AG09319 (cell line): ENCODE data around the gene DESI1.
A peak's percentile ranks its signal among the peaks of the same experiment; 100 is the strongest.

Experiments used
- DNase-seq: peaks from one replicate; pipeline ENCODE4 v3.0.0-alpha.2; 2010; ENCODE audit warnings: low read depth; ENCODE audit errors: extremely low read depth
- TF ChIP-seq, protein P1 (sequence below): IDR thresholded peaks from 2 replicates; pipeline ENCODE4 v1.5.1; 2011; ENCODE audit warnings: low read depth, mild to moderate bottlenecking, inconsistent platforms, low read length, moderate library complexity

Gene DESI1

DNA sequence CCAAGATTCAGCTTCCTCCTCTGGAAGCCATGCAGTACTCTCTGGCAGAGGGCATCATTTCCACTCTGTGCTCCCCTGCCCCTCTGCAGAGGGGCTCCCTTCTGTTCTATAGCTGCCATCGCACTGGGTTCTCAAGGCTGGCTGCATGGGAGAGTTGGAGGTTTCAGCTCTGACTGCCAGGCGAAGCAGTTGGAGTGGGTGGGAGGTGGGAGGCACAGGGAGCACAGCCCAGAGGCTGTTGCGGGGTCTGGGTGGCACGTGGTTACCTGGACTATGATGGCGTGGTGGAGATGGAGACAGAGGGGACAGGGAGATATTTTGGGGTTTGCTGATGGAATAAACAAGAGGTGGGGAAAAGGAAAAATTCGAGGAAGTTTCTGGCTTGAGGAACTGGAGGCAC is 36.0 kb downstream of the DESI1 start:
- no peak for DNase-seq
- TF ChIP-seq, protein P1, sequence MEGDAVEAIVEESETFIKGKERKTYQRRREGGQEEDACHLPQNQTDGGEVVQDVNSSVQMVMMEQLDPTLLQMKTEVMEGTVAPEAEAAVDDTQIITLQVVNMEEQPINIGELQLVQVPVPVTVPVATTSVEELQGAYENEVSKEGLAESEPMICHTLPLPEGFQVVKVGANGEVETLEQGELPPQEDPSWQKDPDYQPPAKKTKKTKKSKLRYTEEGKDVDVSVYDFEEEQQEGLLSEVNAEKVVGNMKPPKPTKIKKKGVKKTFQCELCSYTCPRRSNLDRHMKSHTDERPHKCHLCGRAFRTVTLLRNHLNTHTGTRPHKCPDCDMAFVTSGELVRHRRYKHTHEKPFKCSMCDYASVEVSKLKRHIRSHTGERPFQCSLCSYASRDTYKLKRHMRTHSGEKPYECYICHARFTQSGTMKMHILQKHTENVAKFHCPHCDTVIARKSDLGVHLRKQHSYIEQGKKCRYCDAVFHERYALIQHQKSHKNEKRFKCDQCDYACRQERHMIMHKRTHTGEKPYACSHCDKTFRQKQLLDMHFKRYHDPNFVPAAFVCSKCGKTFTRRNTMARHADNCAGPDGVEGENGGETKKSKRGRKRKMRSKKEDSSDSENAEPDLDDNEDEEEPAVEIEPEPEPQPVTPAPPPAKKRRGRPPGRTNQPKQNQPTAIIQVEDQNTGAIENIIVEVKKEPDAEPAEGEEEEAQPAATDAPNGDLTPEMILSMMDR, result no peak

DNA sequence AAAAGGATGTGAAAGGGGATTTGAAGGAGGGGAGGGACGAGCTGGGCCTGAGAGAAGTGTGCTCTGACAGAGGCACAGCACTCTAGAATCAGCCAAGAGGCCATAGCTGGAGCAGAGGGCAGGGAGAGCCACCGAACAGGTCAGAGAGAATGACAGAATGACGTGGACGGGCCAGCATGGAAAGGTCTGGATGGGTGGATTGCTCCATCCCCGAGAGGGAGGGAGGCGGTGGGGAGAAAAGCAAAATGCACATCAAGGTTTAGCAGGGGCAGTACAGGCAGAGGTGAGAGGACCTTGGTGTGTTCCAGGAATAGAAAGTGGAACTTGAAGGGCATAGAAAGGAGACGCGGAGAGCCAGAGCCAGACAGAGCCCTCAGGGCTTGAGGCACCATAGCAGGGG is 38.1 kb downstream of the DESI1 start:
- DNase-seq, result no peak
- TF ChIP-seq, protein P1, result no peak

DNA sequence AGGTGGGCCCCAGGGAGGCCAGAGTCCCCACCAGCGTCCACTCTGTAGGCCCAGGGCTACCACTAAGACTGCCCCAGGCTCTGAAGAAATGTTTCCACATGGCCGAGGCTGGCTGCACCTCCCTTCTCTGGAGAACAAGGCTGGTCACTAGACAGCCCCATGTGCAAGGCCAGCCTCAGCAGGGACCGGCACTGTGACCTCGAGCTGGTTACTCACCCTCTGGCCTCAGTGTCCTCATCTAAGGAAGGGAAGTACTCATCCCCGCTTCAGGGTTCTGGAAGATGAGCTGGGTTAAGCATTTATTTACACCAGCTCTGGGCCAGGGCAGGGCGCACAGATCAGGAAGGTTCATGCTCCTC is 40.9 kb downstream of the DESI1 start:
- DNase-seq, result no peak
- TF ChIP-seq, protein P1, result no peak

DNA sequence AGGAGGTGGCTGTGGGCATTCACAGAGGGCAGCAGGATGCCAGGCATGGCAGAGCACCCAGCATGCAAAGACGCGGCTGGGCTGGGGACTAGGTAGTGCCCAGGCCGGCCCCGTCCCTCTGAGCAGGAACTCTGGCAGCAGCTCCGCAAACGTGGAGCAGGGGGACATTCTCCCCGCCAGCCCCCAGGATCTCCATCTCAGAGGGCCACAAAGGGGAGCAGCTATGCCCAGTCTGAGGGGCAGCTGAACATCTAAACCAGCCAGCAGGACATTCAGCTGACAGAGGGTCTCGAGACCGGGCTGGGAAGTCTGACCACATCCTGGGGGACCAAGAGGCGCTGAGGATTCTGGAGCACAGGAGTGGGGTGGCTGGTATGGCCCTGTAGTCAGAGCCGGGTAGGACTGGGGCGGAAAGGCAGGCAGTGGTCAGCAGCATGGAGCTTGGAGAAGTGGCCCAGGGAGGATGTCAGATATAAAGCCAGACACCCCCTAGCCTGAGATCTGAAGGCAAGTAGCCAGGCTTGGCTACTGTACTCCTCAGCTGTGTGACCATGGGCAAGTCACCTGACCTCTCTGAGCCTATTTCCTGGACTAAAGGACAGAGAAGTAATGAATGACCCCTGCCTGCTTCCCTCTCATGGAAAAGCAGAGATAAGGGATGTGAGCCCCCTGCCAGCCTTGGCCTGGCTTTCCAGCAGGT is 41.4 kb downstream of the DESI1 start:
- TF ChIP-seq, protein P1, result no peak

DNA sequence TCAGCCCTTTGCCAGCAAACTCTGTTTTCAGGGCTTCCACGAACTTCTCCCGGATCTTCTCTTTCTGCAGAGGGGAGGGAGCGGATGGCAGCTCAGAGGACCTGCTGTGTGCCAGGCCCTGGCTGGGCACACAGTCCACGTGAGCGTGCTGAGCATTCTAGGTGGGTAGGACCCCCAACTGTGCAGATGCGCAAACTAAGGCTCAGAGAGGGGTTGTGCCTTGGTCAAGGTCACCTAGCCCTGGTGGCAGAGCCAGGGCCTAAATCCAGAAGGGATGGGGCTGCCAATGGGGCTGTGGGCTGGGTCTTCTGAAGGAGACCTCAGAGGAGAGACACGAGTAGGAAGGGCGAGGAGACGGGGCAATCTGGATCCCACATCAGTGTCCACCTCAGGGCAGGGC is 42.0 kb downstream of the DESI1 start:
- TF ChIP-seq, protein P1, result no peak
- DNase-seq, result no peak

More for the DNA sequence above, 41.4 kb downstream of the DESI1 start:
- no peak for DNase-seq

DNA sequence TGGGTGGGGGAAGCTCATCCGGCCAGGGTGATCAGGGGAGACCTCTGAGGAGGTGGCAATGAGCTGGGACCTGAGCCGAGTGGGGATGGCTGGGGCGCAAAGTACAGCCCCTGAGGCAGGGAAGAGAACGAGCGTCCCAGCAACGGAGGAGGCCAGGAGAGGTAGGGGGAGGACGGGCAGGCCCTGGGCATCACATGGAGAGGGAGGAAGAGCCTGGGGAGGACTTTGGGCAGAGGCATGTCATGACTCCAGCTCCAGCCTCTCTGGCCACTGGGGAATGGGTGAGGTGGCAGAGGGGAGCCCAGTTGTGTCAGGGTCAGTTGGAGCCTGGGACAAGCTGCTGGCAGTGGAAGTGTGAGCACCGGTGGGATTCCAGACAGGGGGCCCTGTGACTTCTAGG is 42.7 kb downstream of the DESI1 start:
- TF ChIP-seq, protein P1, result no peak
- no peak for DNase-seq

DNA sequence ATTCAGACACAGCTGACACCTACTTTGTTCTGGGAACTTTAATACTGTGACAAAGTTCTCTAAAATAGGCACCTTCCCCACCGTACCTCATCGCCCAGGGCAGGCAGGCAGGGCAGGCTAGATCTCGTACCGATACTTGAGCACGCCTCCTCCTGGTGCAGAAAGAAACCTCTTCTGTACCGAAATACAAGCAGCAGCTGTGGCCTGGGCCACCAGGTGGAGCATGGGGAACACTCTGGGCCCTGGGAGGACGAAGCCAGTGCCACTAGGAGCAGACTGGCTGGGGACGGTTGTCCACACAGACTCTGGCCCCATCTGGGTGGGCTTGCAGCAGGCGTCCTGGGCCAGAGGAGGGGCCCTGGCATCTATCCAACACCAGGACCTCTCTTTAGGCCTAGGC is 44.0 kb downstream of the DESI1 start:
- DNase-seq, result no peak
- TF ChIP-seq, protein P1, result peak; percentile 44
